GM10266 (cell line): ENCODE data around the gene MYL2.

Experiments used
- DNase-seq: peaks from one replicate; pipeline ENCODE4 v3.0.0; 2012; ENCODE audit errors: extremely low spot score
- TF ChIP-seq, protein P1 (sequence below): IDR thresholded peaks from 2 replicates; pipeline ENCODE4 v1.5.1; 2012; ENCODE audit warnings: mild to moderate bottlenecking, low read depth; ENCODE audit not compliant: control insufficient read depth, insufficient read depth; ENCODE audit errors: missing control alignments

Gene MYL2

GRCh38 chr12:110874781-110875180 lies 45.6 kb downstream of the MYL2 start:
- DNase-seq, result no peak
- TF ChIP-seq, protein P1, sequence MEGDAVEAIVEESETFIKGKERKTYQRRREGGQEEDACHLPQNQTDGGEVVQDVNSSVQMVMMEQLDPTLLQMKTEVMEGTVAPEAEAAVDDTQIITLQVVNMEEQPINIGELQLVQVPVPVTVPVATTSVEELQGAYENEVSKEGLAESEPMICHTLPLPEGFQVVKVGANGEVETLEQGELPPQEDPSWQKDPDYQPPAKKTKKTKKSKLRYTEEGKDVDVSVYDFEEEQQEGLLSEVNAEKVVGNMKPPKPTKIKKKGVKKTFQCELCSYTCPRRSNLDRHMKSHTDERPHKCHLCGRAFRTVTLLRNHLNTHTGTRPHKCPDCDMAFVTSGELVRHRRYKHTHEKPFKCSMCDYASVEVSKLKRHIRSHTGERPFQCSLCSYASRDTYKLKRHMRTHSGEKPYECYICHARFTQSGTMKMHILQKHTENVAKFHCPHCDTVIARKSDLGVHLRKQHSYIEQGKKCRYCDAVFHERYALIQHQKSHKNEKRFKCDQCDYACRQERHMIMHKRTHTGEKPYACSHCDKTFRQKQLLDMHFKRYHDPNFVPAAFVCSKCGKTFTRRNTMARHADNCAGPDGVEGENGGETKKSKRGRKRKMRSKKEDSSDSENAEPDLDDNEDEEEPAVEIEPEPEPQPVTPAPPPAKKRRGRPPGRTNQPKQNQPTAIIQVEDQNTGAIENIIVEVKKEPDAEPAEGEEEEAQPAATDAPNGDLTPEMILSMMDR, result no peak

GRCh38 chr12:110874351-110874750 lies 46.0 kb downstream of the MYL2 start:
- TF ChIP-seq, protein P1, result no peak
- DNase-seq, result no peak

GRCh38 chr12:110872100-110872499 lies 48.3 kb downstream of the MYL2 start:
- DNase-seq, result no peak
- TF ChIP-seq, protein P1, result no peak

DNA sequence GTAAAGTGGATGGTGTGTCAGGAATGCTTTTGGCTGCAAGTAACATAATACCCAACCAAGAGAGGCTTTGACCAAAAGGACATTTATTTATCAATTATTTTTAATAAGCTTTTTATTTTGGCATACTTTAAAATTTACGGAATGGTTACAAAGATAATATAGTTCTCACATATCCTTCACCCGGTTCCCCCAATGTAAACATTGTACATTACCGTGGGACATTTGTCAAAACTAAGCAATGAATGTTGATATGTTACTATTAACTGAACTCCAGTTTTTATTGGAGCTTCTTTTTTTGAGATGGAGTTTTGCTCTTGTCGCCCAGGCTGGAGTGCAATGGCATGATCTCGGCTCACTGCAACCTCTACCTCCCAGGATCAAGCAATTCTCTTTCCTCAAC lies 50.6 kb downstream of the MYL2 start:
- no peak for DNase-seq
- TF ChIP-seq, protein P1, result no peak

DNA sequence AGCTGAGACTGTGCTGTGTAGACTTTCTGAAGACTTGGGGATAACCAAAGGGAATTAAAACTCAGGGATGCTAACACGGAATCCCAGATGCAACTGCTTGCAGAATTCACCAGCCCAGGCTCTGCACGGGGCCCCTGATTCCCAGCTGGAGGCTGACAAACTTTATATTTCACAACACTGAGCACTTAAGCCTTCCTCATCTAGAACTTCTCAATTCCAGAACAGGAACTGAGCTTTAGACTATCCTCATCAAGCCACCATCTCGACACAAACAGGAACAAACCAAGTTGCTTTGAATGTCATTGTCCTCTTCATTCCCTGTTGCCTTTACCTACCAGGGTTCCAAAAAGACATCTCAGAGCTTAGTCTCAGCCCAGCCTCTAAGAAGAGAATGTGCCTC lies 51.4 kb downstream of the MYL2 start:
- DNase-seq, result no peak

GRCh38 chr12:110865521-110865920 lies 54.9 kb downstream of the MYL2 start:
- TF ChIP-seq, protein P1, result no peak
- DNase-seq, result no peak

More for the DNA sequence above, 51.4 kb downstream of the MYL2 start:
- TF ChIP-seq, protein P1, result no peak

DNA sequence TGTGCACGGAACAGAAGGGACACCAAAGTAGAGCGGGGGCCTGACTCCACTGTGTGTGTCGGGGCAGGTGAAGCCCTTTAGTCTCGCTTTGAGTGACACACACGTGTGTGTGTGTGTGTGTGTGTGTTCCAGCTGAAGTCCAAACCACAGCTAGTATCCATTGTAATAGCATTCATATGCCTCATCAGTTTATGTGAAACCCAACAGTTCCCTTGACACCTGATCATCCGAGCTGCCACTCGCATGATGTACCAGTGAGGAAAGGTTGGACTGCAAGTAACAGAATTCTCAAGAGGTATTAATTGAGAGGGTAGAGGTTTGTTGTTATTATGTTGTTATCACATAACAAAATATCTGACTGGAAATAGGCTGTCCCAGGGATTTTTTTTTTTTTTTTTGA lies 57.2 kb downstream of the MYL2 start:
- no peak for DNase-seq
- TF ChIP-seq, protein P1, result no peak
